HepG2 (cell line): ENCODE data around the gene OR2C1. TPM values are rescaled to one million over a fixed set of nuclear protein-coding genes. Genes with fewer than 3 reads are reported as not detected.

ENCODE experiments used
- ARID2 ChIP-seq: sonication (generic); formaldehyde crosslinking; IDR thresholded peaks from 2 replicates; pipeline ENCODE4 v1.8.1; 2022; ENCODE audit warnings: mild to moderate bottlenecking, missing genetic modification reagents, borderline replicate concordance
- EZH2 ChIP-seq: conservative IDR thresholded peaks from 2 replicates; pipeline ENCODE4 v1.6.1; 2012; ENCODE audit warnings: mild to moderate bottlenecking, low read depth, low read length, moderate library complexity
- GATA4 ChIP-seq: sonication (generic); IDR thresholded peaks from 2 replicates; pipeline ENCODE4 v1.6.1; 2016; ENCODE audit warnings: antibody characterized with exemption, low read depth, borderline replicate concordance
- HMG20B ChIP-seq: conservative IDR thresholded peaks from 2 replicates; pipeline ENCODE4 v1.6.1; 2016; ENCODE audit warnings: missing genetic modification reagents, missing compliant biosample characterization
- IRF2 ChIP-seq: IDR thresholded peaks from 2 replicates; pipeline ENCODE4 v1.6.1; 2018; ENCODE audit warnings: missing genetic modification reagents, missing compliant biosample characterization
- KDM6A ChIP-seq: IDR thresholded peaks from 2 replicates; pipeline ENCODE4 v1.6.1; 2016; ENCODE audit warnings: low read depth
- KLF12 ChIP-seq: sonication (generic); formaldehyde crosslinking; IDR thresholded peaks from 2 replicates; pipeline ENCODE4 v1.4.0; 2020; ENCODE audit warnings: missing genetic modification reagents, borderline replicate concordance
- MXD3 ChIP-seq: IDR thresholded peaks from 2 replicates; pipeline ENCODE4 v1.6.1; 2016; ENCODE audit warnings: mild to moderate bottlenecking, missing biosample characterization, missing genetic modification reagents
- NCOA2 ChIP-seq: sonication (generic); formaldehyde crosslinking; IDR thresholded peaks from 2 replicates; pipeline ENCODE4 v1.8.0; 2022; ENCODE audit warnings: inconsistent platforms
- RFXANK ChIP-seq: IDR thresholded peaks from 2 replicates; pipeline ENCODE4 v1.6.1; 2016
- SATB2 ChIP-seq: sonication (generic); formaldehyde crosslinking; IDR thresholded peaks from 2 replicates; pipeline ENCODE4 v1.5.0; 2020; ENCODE audit warnings: missing genetic modification reagents
- ZNF143 ChIP-seq: sonication (generic); formaldehyde crosslinking; IDR thresholded peaks from 2 replicates; pipeline ENCODE4 v1.4.0; 2020; ENCODE audit warnings: missing genetic modification reagents
- ZNF282 ChIP-seq: fragments of 450-650 bp; IDR thresholded peaks from 2 replicates; pipeline ENCODE4 v1.6.1; 2018; ENCODE audit not compliant: partially characterized antibody
- ZNF3 ChIP-seq: IDR thresholded peaks from 2 replicates; pipeline ENCODE4 v1.7.0; 2017; ENCODE audit warnings: inconsistent platforms
- ZNF446 ChIP-seq: sonication (generic); formaldehyde crosslinking; IDR thresholded peaks from 2 replicates; pipeline ENCODE4 v1.5.0; 2020; ENCODE audit warnings: mild to moderate bottlenecking, missing genetic modification reagents
- ZNF567 ChIP-seq: sonication (generic); formaldehyde crosslinking; IDR thresholded peaks from 2 replicates; pipeline ENCODE4 v1.8.1; 2023; ENCODE audit warnings: mild to moderate bottlenecking, missing genetic modification reagents, borderline replicate concordance
- ZNF749 ChIP-seq: sonication (generic); formaldehyde crosslinking; IDR thresholded peaks from 2 replicates; pipeline ENCODE4 v1.8.0; 2022; ENCODE audit warnings: mild to moderate bottlenecking, missing genetic modification reagents, moderate library complexity, borderline replicate concordance
- ZNF781 ChIP-seq: sonication (generic); formaldehyde crosslinking; IDR thresholded peaks from 2 replicates; pipeline ENCODE4 v1.5.1; 2020; ENCODE audit warnings: borderline replicate concordance, mild to moderate bottlenecking, missing genetic modification reagents; ENCODE audit errors: not compliant biosample characterization
- polyA plus RNA-seq, 8 experiments: library from polyadenylated mRNA; depleted of rRNA in 3 of 8; stranded (reverse) in 7 of 8; unstranded in 1 of 8; fragments of >200 nt; fragmentation: Illumina TruSeq in 4 of 8; extraction: Trizol in 4 of 8; gene quantifications; 2 replicates each; pipeline versions ENCODE4 v1.2.1 to v1.2.3, GENCODE V29; 2011 to 2016; ENCODE audit warnings: low read depth in 4 of 8, missing spikeins in 1 of 8, mixed read lengths in 1 of 8; ENCODE audit not compliant: insufficient read depth in 1 of 8
- total RNA-seq, 5 experiments: library from RNA; depleted of rRNA; stranded (reverse); fragments of >200 nt; fragmentation: Illumina TruSeq; extraction: Trizol; gene quantifications; 2 replicates each; pipeline ENCODE4 v1.2.3, GENCODE V29; 2016; ENCODE audit warnings: low read depth in 1 of 5
- TF ChIP-seq, protein P1 (sequence below): sonication (generic); formaldehyde crosslinking; IDR thresholded peaks from 2 replicates; pipeline ENCODE4 v1.4.0; 2020; ENCODE audit warnings: missing genetic modification reagents
- TF ChIP-seq, protein P2 (sequence below): sonication (generic); formaldehyde crosslinking; IDR thresholded peaks from 2 replicates; pipeline ENCODE4 v1.5.1; 2020; ENCODE audit warnings: missing genetic modification reagents, mild to moderate bottlenecking, borderline replicate concordance
- TF ChIP-seq, protein P3 (sequence below): IDR thresholded peaks from 2 replicates; pipeline ENCODE4 v1.6.1; 2016; ENCODE audit warnings: missing biosample characterization, missing genetic modification reagents, low read depth

Gene OR2C1
- total and polyA plus RNA-seq, 2 of the 13 experiments (the other 11 are each of a cell fraction or from before 2014, with no cell fraction given): not detected

DNA sequence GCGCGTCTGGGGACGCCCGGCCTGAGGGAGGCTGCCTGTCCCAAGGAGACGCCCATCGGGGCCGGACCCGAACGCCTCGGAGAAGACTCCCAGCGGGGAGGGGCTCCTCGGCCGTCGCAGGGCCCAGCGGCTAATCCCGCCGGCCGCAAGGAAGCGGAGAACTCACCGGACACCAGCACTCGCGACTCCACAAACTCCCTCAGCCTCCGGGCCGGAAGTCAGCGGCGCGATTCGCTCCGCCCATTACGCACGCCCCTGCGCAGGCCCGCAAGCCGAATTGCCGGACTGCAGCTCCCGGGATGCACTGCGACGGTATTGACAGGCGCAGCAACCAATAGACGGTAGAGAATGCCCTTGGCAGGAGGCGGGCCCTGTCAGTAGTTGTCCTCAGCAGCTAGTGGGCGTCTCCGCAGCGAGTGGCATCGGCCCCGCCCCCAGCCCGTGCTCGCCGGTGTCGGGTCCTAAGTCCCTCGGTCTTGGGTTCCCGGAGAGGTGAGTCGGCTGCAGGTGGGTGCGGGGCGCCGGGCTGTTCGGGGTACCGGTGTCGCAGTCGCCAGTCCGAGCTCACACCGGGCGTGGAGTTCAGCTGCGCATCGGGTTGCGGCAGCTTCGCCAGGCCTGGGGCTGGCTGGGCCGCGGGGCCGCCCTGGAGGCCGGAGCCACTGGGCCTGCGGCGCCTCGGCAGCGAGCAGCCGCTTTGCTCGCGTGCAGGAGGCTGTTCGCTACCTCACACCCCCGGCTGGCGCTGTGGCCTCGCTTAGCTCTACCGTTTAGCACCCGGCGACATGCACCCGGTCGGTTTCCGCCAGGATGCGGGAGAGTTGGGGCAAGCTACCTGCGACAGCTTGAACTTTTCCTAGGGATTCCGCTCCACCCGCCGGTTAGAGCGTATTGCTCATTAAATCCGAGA lies 45.3 kb downstream of the OR2C1 start, which contains the start of the genes ZNF174 and ZSCAN32 (continued):
- TF ChIP-seq, protein P1, sequence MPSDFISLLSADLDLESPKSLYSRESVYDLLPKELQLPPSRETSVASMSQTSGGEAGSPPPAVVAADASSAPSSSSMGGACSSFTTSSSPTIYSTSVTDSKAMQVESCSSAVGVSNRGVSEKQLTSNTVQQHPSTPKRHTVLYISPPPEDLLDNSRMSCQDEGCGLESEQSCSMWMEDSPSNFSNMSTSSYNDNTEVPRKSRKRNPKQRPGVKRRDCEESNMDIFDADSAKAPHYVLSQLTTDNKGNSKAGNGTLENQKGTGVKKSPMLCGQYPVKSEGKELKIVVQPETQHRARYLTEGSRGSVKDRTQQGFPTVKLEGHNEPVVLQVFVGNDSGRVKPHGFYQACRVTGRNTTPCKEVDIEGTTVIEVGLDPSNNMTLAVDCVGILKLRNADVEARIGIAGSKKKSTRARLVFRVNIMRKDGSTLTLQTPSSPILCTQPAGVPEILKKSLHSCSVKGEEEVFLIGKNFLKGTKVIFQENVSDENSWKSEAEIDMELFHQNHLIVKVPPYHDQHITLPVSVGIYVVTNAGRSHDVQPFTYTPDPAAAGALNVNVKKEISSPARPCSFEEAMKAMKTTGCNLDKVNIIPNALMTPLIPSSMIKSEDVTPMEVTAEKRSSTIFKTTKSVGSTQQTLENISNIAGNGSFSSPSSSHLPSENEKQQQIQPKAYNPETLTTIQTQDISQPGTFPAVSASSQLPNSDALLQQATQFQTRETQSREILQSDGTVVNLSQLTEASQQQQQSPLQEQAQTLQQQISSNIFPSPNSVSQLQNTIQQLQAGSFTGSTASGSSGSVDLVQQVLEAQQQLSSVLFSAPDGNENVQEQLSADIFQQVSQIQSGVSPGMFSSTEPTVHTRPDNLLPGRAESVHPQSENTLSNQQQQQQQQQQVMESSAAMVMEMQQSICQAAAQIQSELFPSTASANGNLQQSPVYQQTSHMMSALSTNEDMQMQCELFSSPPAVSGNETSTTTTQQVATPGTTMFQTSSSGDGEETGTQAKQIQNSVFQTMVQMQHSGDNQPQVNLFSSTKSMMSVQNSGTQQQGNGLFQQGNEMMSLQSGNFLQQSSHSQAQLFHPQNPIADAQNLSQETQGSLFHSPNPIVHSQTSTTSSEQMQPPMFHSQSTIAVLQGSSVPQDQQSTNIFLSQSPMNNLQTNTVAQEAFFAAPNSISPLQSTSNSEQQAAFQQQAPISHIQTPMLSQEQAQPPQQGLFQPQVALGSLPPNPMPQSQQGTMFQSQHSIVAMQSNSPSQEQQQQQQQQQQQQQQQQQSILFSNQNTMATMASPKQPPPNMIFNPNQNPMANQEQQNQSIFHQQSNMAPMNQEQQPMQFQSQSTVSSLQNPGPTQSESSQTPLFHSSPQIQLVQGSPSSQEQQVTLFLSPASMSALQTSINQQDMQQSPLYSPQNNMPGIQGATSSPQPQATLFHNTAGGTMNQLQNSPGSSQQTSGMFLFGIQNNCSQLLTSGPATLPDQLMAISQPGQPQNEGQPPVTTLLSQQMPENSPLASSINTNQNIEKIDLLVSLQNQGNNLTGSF (CRISPR knock-in tag): 0 out of 2 replicates have a peak, but pooled peaks have one; percentile 66
- TF ChIP-seq ZNF446 (CRISPR knock-in tag) (peak; percentile 89), KLF12 (peak; percentile 93; the same call in 1 of the 2 replicates), RFXANK (CRISPR knock-in tag) (no peak), MXD3 (CRISPR knock-in tag) (peak; percentile 88), ZNF282 (no peak), HMG20B (CRISPR knock-in tag) (no peak; the same call in 1 of the 2 replicates), NCOA2 (CRISPR knock-in tag) (no peak), ARID2 (CRISPR knock-in tag) (peak; percentile 87), ZNF143 (CRISPR knock-in tag) (peak; percentile 99), SATB2 (peak; percentile 63; the same call in 1 of the 2 replicates), ZNF567 (CRISPR knock-in tag) (no peak; the same call in 1 of the 2 replicates), IRF2 (CRISPR knock-in tag) (peak; percentile 78), ZNF3 (CRISPR knock-in tag) (no peak), EZH2 (no peak), KDM6A (CRISPR knock-in tag) (no peak), GATA4 (0 out of 2 replicates have a peak, but pooled peaks have one; percentile 56), ZNF749 (peak; percentile 79; the same call in 1 of the 2 replicates), ZNF781 (CRISPR knock-in tag) (no peak)
- TF ChIP-seq, protein P2, sequence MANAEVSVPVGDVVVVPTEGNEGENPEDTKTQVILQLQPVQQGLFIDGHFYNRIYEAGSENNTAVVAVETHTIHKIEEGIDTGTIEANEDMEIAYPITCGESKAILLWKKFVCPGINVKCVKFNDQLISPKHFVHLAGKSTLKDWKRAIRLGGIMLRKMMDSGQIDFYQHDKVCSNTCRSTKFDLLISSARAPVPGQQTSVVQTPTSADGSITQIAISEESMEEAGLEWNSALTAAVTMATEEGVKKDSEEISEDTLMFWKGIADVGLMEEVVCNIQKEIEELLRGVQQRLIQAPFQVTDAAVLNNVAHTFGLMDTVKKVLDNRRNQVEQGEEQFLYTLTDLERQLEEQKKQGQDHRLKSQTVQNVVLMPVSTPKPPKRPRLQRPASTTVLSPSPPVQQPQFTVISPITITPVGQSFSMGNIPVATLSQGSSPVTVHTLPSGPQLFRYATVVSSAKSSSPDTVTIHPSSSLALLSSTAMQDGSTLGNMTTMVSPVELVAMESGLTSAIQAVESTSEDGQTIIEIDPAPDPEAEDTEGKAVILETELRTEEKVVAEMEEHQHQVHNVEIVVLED (CRISPR knock-in tag): peak; percentile 99
- TF ChIP-seq, protein P3, sequence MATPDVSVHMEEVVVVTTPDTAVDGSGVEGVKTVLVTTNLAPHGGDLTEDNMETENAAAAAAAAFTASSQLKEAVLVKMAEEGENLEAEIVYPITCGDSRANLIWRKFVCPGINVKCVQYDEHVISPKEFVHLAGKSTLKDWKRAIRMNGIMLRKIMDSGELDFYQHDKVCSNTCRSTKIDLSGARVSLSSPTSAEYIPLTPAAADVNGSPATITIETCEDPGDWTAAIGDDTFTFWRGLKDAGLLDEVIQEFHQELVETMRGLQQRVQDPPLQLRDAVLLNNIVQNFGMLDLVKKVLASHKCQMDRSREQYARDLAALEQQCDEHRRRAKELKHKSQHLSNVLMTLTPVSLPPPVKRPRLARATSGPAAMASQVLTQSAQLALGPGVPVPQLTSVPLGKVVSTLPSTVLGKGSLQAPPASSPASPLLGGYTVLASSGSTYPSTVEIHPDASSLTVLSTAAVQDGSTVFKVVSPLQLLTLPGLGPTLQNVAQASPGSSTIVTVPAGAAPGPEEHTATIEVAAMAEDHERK (CRISPR knock-in tag): peak; percentile 95
